Neuronal stem cell (in vitro differentiated cells): Measurements from ENCODE around the gene VPS50.

ENCODE experiments used
- DNase-seq: peaks from one replicate; pipeline ENCODE4 v3.0.0-alpha.2; 2013; ENCODE audit warnings: low spot score
- H2AFZ ChIP-seq: one replicate; pipeline ENCODE4 v1.6.1; 2013; ENCODE audit warnings: mild to moderate bottlenecking, low read length, inconsistent platforms
- H2AK5ac ChIP-seq: 2 replicates; pipeline ENCODE4 v1.6.1; 2013; ENCODE audit warnings: low read depth, mild to moderate bottlenecking, inconsistent platforms, low read length, moderate library complexity, mixed read lengths
- H2BK120ac ChIP-seq: 2 replicates; pipeline ENCODE4 v1.6.1; 2013; ENCODE audit warnings: low read depth, mild to moderate bottlenecking, inconsistent platforms, low read length, moderate library complexity, mixed read lengths
- H2BK12ac ChIP-seq: one replicate; pipeline ENCODE4 v1.6.1; 2013; ENCODE audit warnings: low read length, inconsistent platforms
- H2BK15ac ChIP-seq: 2 replicates; pipeline ENCODE4 v1.6.1; 2013; ENCODE audit warnings: mild to moderate bottlenecking, low read length, inconsistent platforms, mixed read lengths
- H2BK5ac ChIP-seq: one replicate; pipeline ENCODE4 v1.6.1; 2013; ENCODE audit warnings: inconsistent platforms, mild to moderate bottlenecking, low read length, moderate library complexity
- H3K14ac ChIP-seq: one replicate; pipeline ENCODE4 v1.6.1; 2013; ENCODE audit warnings: low read length, inconsistent platforms
- H3K18ac ChIP-seq: 2 replicates; pipeline ENCODE4 v1.6.1; 2013; ENCODE audit warnings: low read length, inconsistent platforms
- H3K23ac ChIP-seq: 2 replicates; pipeline ENCODE4 v1.6.1; 2013; ENCODE audit warnings: low read depth, mild to moderate bottlenecking, mixed read lengths, low read length, inconsistent platforms; ENCODE audit not compliant: poor library complexity
- H3K27ac ChIP-seq: replicated peaks from 3 replicates; pipeline ENCODE4 v1.5.1; 2013; ENCODE audit warnings: low read length, inconsistent platforms
- H3K27me3 ChIP-seq, 3 experiments: 2 replicates each; pipeline ENCODE4 v1.6.1; 2013; ENCODE audit warnings: low read length in 3 of 3, mild to moderate bottlenecking in 2 of 3, inconsistent platforms in 1 of 3, low read depth in 1 of 3, mixed read lengths in 1 of 3, moderate library complexity in 1 of 3; ENCODE audit not compliant: control insufficient read depth in 3 of 3, insufficient read depth in 3 of 3
- H3K36me3 ChIP-seq, 2 donors: replicated peaks in 1 of 2; 2 replicates each; pipeline ENCODE4 v1.6.1; 2013; ENCODE audit warnings: low read length in 2 of 2; ENCODE audit not compliant: control insufficient read depth in 2 of 2, insufficient read depth in 2 of 2
- H3K4ac ChIP-seq: 2 replicates; pipeline ENCODE4 v1.6.1; 2013; ENCODE audit warnings: inconsistent platforms, mild to moderate bottlenecking, low read length, moderate library complexity
- H3K4me1 ChIP-seq, 2 donors: 1 replicate in 1 of 2; 2 replicates in 1 of 2; pipeline ENCODE4 v1.6.1; 2013; ENCODE audit warnings: low read length in 2 of 2, low read depth in 1 of 2; ENCODE audit not compliant: control insufficient read depth in 2 of 2, insufficient read depth in 1 of 2
- H3K4me2 ChIP-seq: one replicate; pipeline ENCODE4 v1.6.1; 2013; ENCODE audit warnings: mild to moderate bottlenecking, low read length, inconsistent platforms; ENCODE audit not compliant: insufficient read depth, poor library complexity, severe bottlenecking
- H3K4me3 ChIP-seq, 2 donors: 2 replicates each; pipeline ENCODE4 v1.5.1; 2013; ENCODE audit warnings: low read length in 2 of 2, mild to moderate bottlenecking in 2 of 2, inconsistent platforms in 1 of 2, moderate library complexity in 1 of 2
- H3K79me1 ChIP-seq: one replicate; pipeline ENCODE4 v1.6.1; 2013; ENCODE audit warnings: low read depth, mild to moderate bottlenecking, inconsistent platforms, low read length, moderate library complexity
- H3K9ac ChIP-seq: one replicate; pipeline ENCODE4 v1.6.1; 2013; ENCODE audit warnings: mild to moderate bottlenecking, low read depth, low read length, inconsistent platforms; ENCODE audit not compliant: poor library complexity
- H3K9me3 ChIP-seq, 2 donors: replicated peaks in 1 of 2; 2 replicates each; pipeline versions ENCODE3 to v1.6.1; 2013; ENCODE audit warnings: low read length in 2 of 2, mild to moderate bottlenecking in 2 of 2, inconsistent platforms in 1 of 2, low read depth in 1 of 2, mixed read lengths in 1 of 2, moderate library complexity in 1 of 2; ENCODE audit not compliant: control insufficient read depth in 2 of 2, insufficient read depth in 1 of 2
- H4K8ac ChIP-seq: one replicate; pipeline ENCODE4 v1.6.1; 2013; ENCODE audit warnings: low read depth, mild to moderate bottlenecking, inconsistent platforms, low read length, moderate library complexity
- H4K91ac ChIP-seq: one replicate; pipeline ENCODE4 v1.6.1; 2013; ENCODE audit warnings: low read length, low read depth, mild to moderate bottlenecking, inconsistent platforms; ENCODE audit not compliant: poor library complexity
- WGBS, 2 donors: extraction: QIAGEN DNeasy Blood & Tissue Kit; methylation state at CpG; one replicate each; pipeline ENCODE4 v1.1.7; 2013; ENCODE audit warnings: missing lambda C conversion rate in 2 of 2, mixed read lengths in 1 of 2; ENCODE audit not compliant: insufficient read length in 2 of 2, insufficient replicate concordance in 1 of 2; ENCODE audit errors: extremely low coverage in 2 of 2; 5-methylcytosine and 5-hydroxymethylcytosine counted together

Gene VPS50

DNA sequence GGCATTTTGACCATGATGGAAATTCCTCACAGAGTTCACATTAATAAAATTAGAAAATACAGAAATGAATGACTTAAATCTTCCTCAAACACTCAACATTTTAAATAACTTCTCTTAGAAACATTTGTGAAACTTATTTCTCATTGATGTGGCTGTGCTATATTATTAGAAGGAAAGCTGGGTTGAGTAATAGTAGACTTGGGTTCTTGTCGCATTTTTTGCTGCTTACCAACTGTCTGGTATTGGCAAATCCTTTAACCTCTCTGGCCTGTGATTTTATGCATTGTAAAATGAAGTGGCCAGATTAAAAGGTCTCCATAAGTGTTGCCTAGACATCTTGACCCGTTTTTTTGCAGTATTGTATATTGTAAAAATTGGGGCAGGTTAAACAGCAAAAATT is 66.5 kb downstream of the VPS50 start:
- no CpG with 5 or more reads among the region's 2 CpGs for WGBS, 2 donors
- Histone ChIP-seq H3K27ac (no peak overlapping the region), H2AFZ (no peak overlapping the region), H2BK15ac (no peak overlapping the region), H3K9ac (no peak overlapping the region), H3K36me3 (no peaks in the 10 kb centered on the region), H3K4me1 (no peaks in the 10 kb centered on the region), H3K4me2 (no peak overlapping the region), H2BK5ac (no peak overlapping the region), H2BK12ac (no peak overlapping the region), H3K4me3 (no peak overlapping the region), H3K9me3 (no peaks in the 10 kb centered on the region), H2AK5ac (no peak overlapping the region), H3K23ac (no peak overlapping the region), H2BK120ac (no peak overlapping the region), H4K8ac (no peak overlapping the region), H4K91ac (no peak overlapping the region), H3K4ac (no peak overlapping the region), H3K18ac (no peak overlapping the region), H3K27me3 (no peaks in the 10 kb centered on the region), H3K14ac (no peak overlapping the region), H3K79me1 (no peaks in the 10 kb centered on the region)
- no peak for DNase-seq

DNA sequence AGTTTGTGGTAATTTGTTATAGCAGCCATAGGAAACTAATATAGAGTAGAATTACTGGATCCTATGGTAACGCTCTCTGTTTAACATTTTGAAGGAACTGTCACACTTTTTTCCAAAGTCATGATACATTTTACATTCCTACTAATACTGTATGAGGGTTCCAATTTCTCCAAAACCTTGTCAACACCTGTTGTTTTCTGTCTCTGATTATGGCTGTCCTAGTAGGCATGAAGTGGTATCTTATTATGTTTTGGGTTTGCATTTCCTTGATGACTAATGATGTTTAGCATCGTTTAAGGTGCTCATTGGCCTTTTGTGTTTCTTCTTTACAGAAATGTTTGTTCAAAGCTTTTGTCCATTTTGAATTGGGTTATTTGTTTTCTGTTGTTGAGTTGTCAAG is 69.6 kb downstream of the VPS50 start:
- Histone ChIP-seq H3K18ac (no peak overlapping the region), H4K8ac (no peak overlapping the region), H3K27me3 (no peaks in the 10 kb centered on the region), H2BK120ac (no peak overlapping the region), H3K4me3 (no peak overlapping the region), H3K4me1 (no peaks in the 10 kb centered on the region), H4K91ac (no peak overlapping the region), H2AFZ (no peak overlapping the region), H3K9ac (no peak overlapping the region), H2BK15ac (no peak overlapping the region), H3K4me2 (no peak overlapping the region), H3K23ac (no peak overlapping the region), H2BK5ac (no peak overlapping the region), H2AK5ac (no peak overlapping the region), H3K4ac (no peak overlapping the region), H3K9me3 (no peaks in the 10 kb centered on the region), H3K14ac (no peak overlapping the region), H3K27ac (no peak overlapping the region), H2BK12ac (no peak overlapping the region), H3K36me3 (peaks cover 0 to 4% of the 10 kb centered on the region in 2 donors), H3K79me1 (no peaks in the 10 kb centered on the region)
- no peak for DNase-seq
- no CpG with 5 or more reads among the region's 2 CpGs for WGBS, 2 donors

DNA sequence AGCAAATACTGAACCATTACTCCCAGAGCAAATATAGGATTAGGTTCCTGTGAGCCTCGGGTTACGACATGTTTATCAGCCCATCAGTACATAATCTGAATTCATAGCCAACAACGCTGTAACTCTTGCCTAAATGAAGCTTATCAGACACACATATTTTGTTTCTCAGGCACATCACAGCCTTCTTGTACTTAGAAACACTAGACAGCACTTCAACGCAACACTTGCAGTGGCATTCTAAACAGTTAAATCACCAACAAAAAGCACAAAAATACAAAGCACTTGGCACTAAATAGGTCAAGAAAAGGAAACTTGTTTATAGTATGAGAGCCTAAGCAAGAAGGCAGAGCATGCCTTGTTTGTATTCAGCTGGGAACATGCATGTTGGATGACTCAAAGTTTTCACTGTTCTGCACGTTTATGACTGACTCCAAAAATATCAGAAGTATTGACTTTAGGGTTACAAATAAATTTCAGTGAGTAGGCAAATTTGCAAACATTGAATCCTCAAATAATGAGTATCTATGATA is 75.0 kb downstream of the VPS50 start:
- WGBS, 2 donors = no CpG with 5 or more reads among the region's 5 CpGs
- H2AK5ac ChIP-seq = no peak overlapping the region
- no peak overlapping the region for H2BK5ac ChIP-seq
- H3K9ac ChIP-seq = no peak overlapping the region
- H3K27ac ChIP-seq = no peak overlapping the region
- no peak overlapping the region for H2AFZ ChIP-seq
- no peak for DNase-seq
- no peak overlapping the region for H3K4me2 ChIP-seq
- H2BK120ac ChIP-seq = no peak overlapping the region
- H3K27me3 ChIP-seq = no peaks in the 10 kb centered on the region
- H3K4me1 ChIP-seq = no peaks in the 10 kb centered on the region
- H3K4me3 ChIP-seq = no peak overlapping the region
- H2BK15ac ChIP-seq = no peak overlapping the region
- H3K14ac ChIP-seq = no peak overlapping the region
- H2BK12ac ChIP-seq = no peak overlapping the region
- peaks cover 0 to 4% of the 10 kb centered on the region in 2 donors for H3K36me3 ChIP-seq
- no peak overlapping the region for H3K18ac ChIP-seq
- no peaks in the 10 kb centered on the region for H3K79me1 ChIP-seq
- H3K9me3 ChIP-seq = no peaks in the 10 kb centered on the region
- no peak overlapping the region for H3K23ac ChIP-seq
- H4K8ac ChIP-seq = no peak overlapping the region
- H4K91ac ChIP-seq = no peak overlapping the region
- H3K4ac ChIP-seq = no peak overlapping the region

DNA sequence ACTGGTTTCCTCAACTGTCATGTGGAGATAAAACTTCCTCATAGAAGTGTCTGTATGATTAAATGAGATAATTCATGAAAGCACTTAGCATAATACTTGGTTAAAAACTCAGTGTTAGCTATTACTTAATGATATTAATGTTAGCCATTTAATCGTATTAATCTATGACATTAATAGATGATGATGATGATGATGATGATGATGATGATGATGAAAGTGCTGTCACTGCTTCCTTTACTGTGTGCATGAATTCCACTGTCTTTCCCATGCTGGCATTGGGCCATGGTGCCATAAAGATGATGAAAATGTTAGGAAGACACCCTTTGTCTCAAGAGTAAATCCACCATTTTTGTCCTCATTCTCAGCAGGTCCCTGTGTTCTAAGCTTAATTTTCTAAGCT is 75.8 kb downstream of the VPS50 start:
- Histone ChIP-seq H2BK5ac (no peak overlapping the region), H2AFZ (no peak overlapping the region), H3K4ac (no peak overlapping the region), H4K91ac (no peak overlapping the region), H3K4me3 (no peak overlapping the region), H4K8ac (no peak overlapping the region), H2BK12ac (no peak overlapping the region), H3K9me3 (no peaks in the 10 kb centered on the region), H3K9ac (no peak overlapping the region), H3K27ac (no peak overlapping the region), H3K4me1 (no peaks in the 10 kb centered on the region), H3K36me3 (peaks cover under 1 to 4% of the 10 kb centered on the region in 2 donors), H2AK5ac (no peak overlapping the region), H3K14ac (no peak overlapping the region), H3K79me1 (no peaks in the 10 kb centered on the region), H3K27me3 (no peaks in the 10 kb centered on the region), H2BK15ac (no peak overlapping the region), H3K18ac (no peak overlapping the region), H3K23ac (no peak overlapping the region), H3K4me2 (no peak overlapping the region), H2BK120ac (no peak overlapping the region)
- no CpG with 5 or more reads among the region's 1 CpG for WGBS, 2 donors
- DNase-seq = no peak
